H1 (cell line): ENCODE measurements around the gene SUOX. TPM values are rescaled to one million over a fixed set of nuclear protein-coding genes. Genes with fewer than 3 reads are reported as not detected.

Experiments
- FOSL1 ChIP-seq: IDR thresholded peaks from 2 replicates; pipeline ENCODE4 v1.6.1; 2011; ENCODE audit warnings: mild to moderate bottlenecking, low read depth, low read length, moderate library complexity; ENCODE audit not compliant: insufficient read depth
- polyA plus RNA-seq, 7 experiments: library from polyadenylated mRNA; depleted of rRNA in 3 of 7; stranded (reverse) in 5 of 7; unstranded in 2 of 7; fragments of >200 nt in 5 of 7; fragments of 200-250 nt in 2 of 7; gene quantifications; 1 replicate in 5 of 7; 2 replicates in 1 of 7; 4 replicates in 1 of 7; pipeline versions ENCODE4 v1.2.1 to v1.2.3, GENCODE V29; 2011 to 2013; ENCODE audit warnings: missing spikeins in 2 of 7, mixed read lengths in 2 of 7
- total RNA-seq: library from RNA; stranded (reverse); fragmentation: NEBNext Ultra II Directional; extraction: Animal tissue kit (Norgen Biotek cat#: 25700); gene quantifications from 2 replicates; pipeline ENCODE4 v1.2.1, GENCODE V29; 2021

SUOX gene
- total and polyA plus RNA-seq, 2 of the 8 experiments (the other 6 are each of a cell fraction or from before 2014, with no cell fraction given) = 22.5 to 31.3 TPM

DNA sequence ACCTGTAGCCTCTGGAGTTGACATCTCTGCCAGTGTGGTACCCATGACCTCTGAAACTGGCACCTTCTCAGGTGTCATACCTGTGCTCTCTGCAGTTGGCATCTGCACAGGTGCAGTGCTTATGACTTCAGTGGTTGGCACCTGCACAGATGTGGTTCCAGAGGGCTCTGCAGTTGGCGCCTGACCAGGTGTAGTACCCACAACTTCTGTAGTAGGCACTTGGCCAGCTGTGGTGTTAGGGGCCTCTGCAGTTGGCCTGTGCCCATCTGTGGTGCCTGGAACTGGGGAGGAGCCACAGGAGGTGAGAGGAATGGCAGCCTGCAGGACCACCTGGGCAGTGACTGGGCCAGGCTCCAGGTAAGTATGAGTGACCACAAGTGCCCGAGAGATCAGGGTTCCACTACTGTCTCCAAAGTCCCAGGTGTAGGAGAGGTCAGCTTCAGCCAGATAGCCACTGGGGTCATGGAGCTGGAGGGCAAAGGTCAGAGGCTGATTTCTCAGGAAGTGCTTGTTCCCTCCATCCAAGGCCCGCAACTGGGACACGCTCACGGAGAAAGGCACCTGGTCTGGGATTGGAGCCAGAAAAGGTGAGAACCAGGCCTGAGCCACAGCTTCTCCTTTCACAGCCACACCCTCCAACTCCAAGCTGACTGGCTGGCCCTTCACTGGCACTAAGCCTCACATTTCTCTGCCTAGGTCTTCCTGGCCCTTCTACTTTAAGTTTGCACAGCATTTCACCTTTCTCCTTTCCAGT lies 39.8 kb upstream of the SUOX start (continued):
- TF ChIP-seq FOSL1 = no peak
